Measurements from ENCODE around the gene BRWD1.
"Not testable (repeated sequence)": the region's sequence is repeated elsewhere in the genome, so short reads cannot be mapped to it uniquely, and the experiment has no call there.

BRWD1 gene

GRCh38 chr21:39281853-39282252 is 31.6 kb downstream of the BRWD1 start:
- no peak for DNase-seq (ENCODE audit: low read depth)

- no peak for DNase-seq (ENCODE audit: low read depth)
These were observed 32.2 kb downstream of the BRWD1 start for GRCh38 chr21:39281207-39281606.

GRCh38 chr21:39269620-39270019 is 43.8 kb downstream of the BRWD1 start:
- DNase-seq (ENCODE audit: low read depth), result no peak

GRCh38 chr21:39265603-39266002 is 47.8 kb downstream of the BRWD1 start:
- no peak for DNase-seq (ENCODE audit: low read depth)

- DNase-seq (ENCODE audit: low read depth), result peak; percentile 22
These were observed 50.1 kb downstream of the BRWD1 start for GRCh38 chr21:39263372-39263771.

GRCh38 chr21:39258207-39258606 is 55.2 kb downstream of the BRWD1 start:
- DNase-seq (ENCODE audit: low read depth), result no peak

GRCh38 chr21:39251326-39251725 is 62.1 kb downstream of the BRWD1 start:
- DNase-seq (ENCODE audit: low read depth), result no peak

GRCh38 chr21:39238275-39238674 is 75.2 kb downstream of the BRWD1 start:
- DNase-seq (ENCODE audit: low read depth), result no peak

GRCh38 chr21:39232861-39233291 is 80.6 kb downstream of the BRWD1 start:
- DNase-seq (ENCODE audit: low read depth), result no peak

GRCh38 chr21:39224930-39225329 is 88.5 kb downstream of the BRWD1 start:
- DNase-seq (ENCODE audit: low read depth), result no peak

GRCh38 chr21:39221997-39222486 is 91.4 kb downstream of the BRWD1 start:
- DNase-seq (ENCODE audit: low read depth), result no peak

GRCh38 chr21:39221282-39221996 is 92.0 kb downstream of the BRWD1 start:
- no peak for DNase-seq (ENCODE audit: low read depth)

- not testable (repeated sequence) for DNase-seq (ENCODE audit: low read depth)
These were observed 92.6 kb downstream of the BRWD1 start for GRCh38 chr21:39220875-39221274.

GRCh38 chr21:39220150-39220549 is 93.3 kb downstream of the BRWD1 start:
- no peak for DNase-seq (ENCODE audit: low read depth)

- DNase-seq (ENCODE audit: low read depth), result no peak
These were observed 95.4 kb downstream of the BRWD1 start for GRCh38 chr21:39218082-39218409.

- DNase-seq (ENCODE audit: low read depth), result no peak
These were observed 95.9 kb downstream of the BRWD1 start for GRCh38 chr21:39217356-39218081.

GRCh38 chr21:39216290-39216689 is 97.1 kb downstream of the BRWD1 start:
- DNase-seq (ENCODE audit: low read depth), result no peak

GRCh38 chr21:39215078-39215477 is 98.4 kb downstream of the BRWD1 start:
- no peak for DNase-seq (ENCODE audit: low read depth)

- DNase-seq (ENCODE audit: low read depth), result no peak
These were observed 104.1 kb downstream of the BRWD1 start for GRCh38 chr21:39209334-39209688.

- DNase-seq (ENCODE audit: low read depth), result no peak
These were observed 104.7 kb downstream of the BRWD1 start for GRCh38 chr21:39208624-39209333.

GRCh38 chr21:39204134-39204533 is 109.3 kb downstream of the BRWD1 start:
- no peak for DNase-seq (ENCODE audit: low read depth)

GRCh38 chr21:39198800-39199199 is 114.6 kb downstream of the BRWD1 start:
- no peak for DNase-seq (ENCODE audit: low read depth)

Data from HS-5 (cell line).